B cell (primary cell): ENCODE results near the gene COL4A1. TPM values are rescaled to one million over a fixed set of nuclear protein-coding genes. Genes with fewer than 3 reads are reported as not detected.
"Not testable (repeated sequence)": the region's sequence is repeated elsewhere in the genome, so short reads cannot be mapped to it uniquely, and the experiment has no call there.

Source experiments
- ATAC-seq: fragments of 200-7000 bp; cut with Tn5 transposase; one replicate; pipeline ENCODE4 v1.10.0; 2021; ENCODE audit warnings: low read depth, mild to moderate bottlenecking, moderate number of reproducible peaks, moderate library complexity
- CTCF ChIA-PET: fragments of 350-600 bp; sonication (Branson Sonifier 250); formaldehyde crosslinking; loops from one replicate; lab custom pipeline; 2021; ENCODE audit warnings: antibody characterized with exemption, inconsistent platforms; lab: Charles Lee
- POLR2A ChIA-PET: fragments of 350-600 bp; sonication (Branson Sonifier 250); formaldehyde crosslinking; loops from one replicate; lab custom pipeline; 2021; ENCODE audit warnings: antibody characterized with exemption; lab: Charles Lee
- DNase-seq: peaks from one replicate; pipeline ENCODE4 v3.0.0; 2013
- H2AFZ ChIP-seq: 2 replicates; pipeline ENCODE4 v1.6.1; 2012; ENCODE audit warnings: mild to moderate bottlenecking, low read depth, low read length; ENCODE audit not compliant: insufficient read depth, poor library complexity, severe bottlenecking
- H3K27ac ChIP-seq, 2 donors: 1 replicate in 1 of 2; 2 replicates in 1 of 2; pipeline ENCODE4 v1.5.1; 2012 to 2013; ENCODE audit warnings: low read length in 2 of 2, mild to moderate bottlenecking in 2 of 2, moderate library complexity in 1 of 2
- H3K27me3 ChIP-seq, 4 experiments: fragments of 200-600 bp in 1 of 4; sonication (generic) in 1 of 4; replicated peaks in 1 of 4; 1 replicate in 2 of 4; 2 replicates in 2 of 4; pipeline versions ENCODE4 v1.6.1 to v1.7.0; 2013 to 2016; ENCODE audit warnings: low read length in 3 of 4, mild to moderate bottlenecking in 2 of 4, mixed read lengths in 1 of 4, moderate library complexity in 1 of 4; ENCODE audit not compliant: insufficient read depth in 4 of 4, control insufficient read depth in 3 of 4; ENCODE audit errors: control extremely low read depth in 1 of 4
- H3K36me3 ChIP-seq, 2 experiments: replicated peaks in 1 of 2; 1 replicate in 1 of 2; 2 replicates in 1 of 2; pipeline versions ENCODE4 v1.6.1 to v1.7.1; 2013; ENCODE audit warnings: low read length in 1 of 2; ENCODE audit not compliant: insufficient read depth in 2 of 2, control insufficient read depth in 1 of 2; ENCODE audit errors: control extremely low read depth in 1 of 2, extremely low read depth in 1 of 2
- H3K4me1 ChIP-seq, 2 donors: fragments of 200-600 bp in 1 of 2; sonication (generic) in 1 of 2; 1 replicate in 1 of 2; 2 replicates in 1 of 2; pipeline versions ENCODE4 v1.5.1 to v1.6.1; 2013 to 2017; ENCODE audit warnings: low read length in 2 of 2; ENCODE audit not compliant: control insufficient read depth in 2 of 2, insufficient read depth in 2 of 2
- H3K4me2 ChIP-seq: replicated peaks from 2 replicates; pipeline ENCODE3; 2012; ENCODE audit warnings: mild to moderate bottlenecking, low read depth, low read length; ENCODE audit not compliant: poor library complexity, severe bottlenecking
- H3K4me3 ChIP-seq, 5 experiments: fragments of 200-600 bp in 1 of 5; sonication (generic) in 1 of 5; 1 replicate in 3 of 5; 2 replicates in 2 of 5; pipeline versions ENCODE4 v1.5.1 to v1.7.0; 2011 to 2016; ENCODE audit warnings: low read length in 4 of 5, mild to moderate bottlenecking in 4 of 5, low read depth in 2 of 5, control low read depth in 1 of 5, moderate library complexity in 1 of 5; ENCODE audit not compliant: insufficient read depth in 1 of 5; ENCODE audit errors: control extremely low read depth in 1 of 5, extremely low read depth in 1 of 5
- H3K79me2 ChIP-seq: fragments of 200-600 bp; sonication (generic); one replicate; pipeline ENCODE4 v1.6.0; 2016; ENCODE audit warnings: low read length; ENCODE audit not compliant: control insufficient read depth, insufficient read depth
- H3K9ac ChIP-seq: fragments of 200-600 bp; sonication (generic); 2 replicates; pipeline ENCODE4 v1.6.1; 2017; ENCODE audit warnings: mild to moderate bottlenecking, low read length, moderate library complexity
- H3K9me3 ChIP-seq, 3 donors: one replicate each; pipeline versions ENCODE4 v1.6.1 to v1.7.1; 2013; ENCODE audit warnings: low read length in 2 of 3; ENCODE audit not compliant: control insufficient read depth in 2 of 3, insufficient read depth in 1 of 3; ENCODE audit errors: control extremely low read depth in 1 of 3
- H4K20me1 ChIP-seq: 2 replicates; pipeline ENCODE4 v1.6.0; 2012; ENCODE audit warnings: mild to moderate bottlenecking, low read length; ENCODE audit not compliant: insufficient read depth, control insufficient read depth, poor library complexity, severe bottlenecking
- H3K27ac Mint-ChIP-seq: one replicate; pipeline ENCODE4 v1.8.0; 2021; ENCODE audit warnings: mixed read lengths
- H3K27me3 Mint-ChIP-seq: one replicate; pipeline ENCODE4 v1.8.0; 2021; ENCODE audit warnings: mixed read lengths
- H3K4me1 Mint-ChIP-seq: one replicate; pipeline ENCODE4 v1.8.0; 2021; ENCODE audit warnings: mixed read lengths
- H3K4me3 Mint-ChIP-seq: one replicate; pipeline ENCODE4 v1.8.0; 2021; ENCODE audit warnings: mixed read lengths
- H3K9me3 Mint-ChIP-seq: one replicate; pipeline ENCODE4 v1.8.0; 2022; ENCODE audit warnings: mixed read lengths; ENCODE audit not compliant: insufficient read depth
- CTCF ChIP-seq: fragments of 200-600 bp; IDR thresholded peaks from one replicate; pipeline ENCODE4 v1.8.0; 2022; ENCODE audit warnings: antibody characterized with exemption, mild to moderate bottlenecking
- EZH2 ChIP-seq: IDR thresholded peaks from 2 replicates; pipeline ENCODE4 v1.6.1; 2012; ENCODE audit warnings: borderline replicate concordance, low read depth, mild to moderate bottlenecking, moderate library complexity, low read length; ENCODE audit not compliant: insufficient read depth, poor library complexity, severe bottlenecking
- WGBS: methylation state at CpG from one replicate; pipeline ENCODE4 v1.1.5; 2013; ENCODE audit warnings: missing lambda C conversion rate; ENCODE audit not compliant: insufficient coverage; 5-methylcytosine and 5-hydroxymethylcytosine counted together
- intact Hi-C: fragments of 100-400 bp; cut with micrococcal nuclease; formaldehyde crosslinking; loops from one replicate; pipeline ENCODE4 v1.10.0; 2022
- polyA plus RNA-seq: library from polyadenylated mRNA; depleted of rRNA; stranded (reverse); fragments of >200 nt; gene quantifications from 2 replicates; pipeline ENCODE4 v1.2.3, GENCODE V29; 2012
- total RNA-seq, 2 donors: library from RNA; stranded (reverse); fragments of 120-200 nt in 1 of 2; gene quantifications; 1 replicate in 1 of 2; 2 replicates in 1 of 2; pipeline versions ENCODE4 v1.2.3 to v1.2.4, GENCODE V29; 2013 to 2022

The COL4A1 gene
- total and polyA plus RNA-seq, 2 donors (not counting 1 experiment from before 2014, with no cell fraction given): not detected

- Histone ChIP-seq H3K27me3 (peaks cover 0 to 3% (median 0%) of the 10 kb centered on the region in 4 experiments), H3K27ac (no peak overlapping the region), H3K36me3 (no peaks in the 10 kb centered on the region), H3K4me1 (no peaks in the 10 kb centered on the region), H3K9me3 (peaks cover 0 to 8% (median 0%) of the 10 kb centered on the region in 3 donors), H2AFZ (no peak overlapping the region), H3K4me3 (no peak overlapping the region), H3K79me2 (no peaks in the 10 kb centered on the region), H3K4me2 (no peak overlapping the region), H4K20me1 (no peaks in the 10 kb centered on the region), H3K9ac (no peak overlapping the region)
- ATAC-seq: no peak
- 87% methylated on average over 7 of the region's 7 CpGs for WGBS
- intact Hi-C loops: no loop called here
- Mint-ChIP-seq H3K27ac (no peak overlapping the region), H3K27me3 (peaks cover 32% of the 10 kb centered on the region), H3K4me3 (no peak overlapping the region), H3K9me3 (no peaks in the 10 kb centered on the region), H3K4me1 (no peaks in the 10 kb centered on the region)
- TF ChIP-seq CTCF (no peak), EZH2 (no peak)
- ChIA-PET POLR2A (no interaction called here), CTCF (no interaction called here)
- no peak for DNase-seq
Observed at GRCh38 chr13:110322828-110323171, 15.8 kb upstream of the COL4A1 start.

GRCh38 chr13:110322126-110322827 lies 15.3 kb upstream of the COL4A1 start:
- Histone ChIP-seq H3K79me2 (no peaks in the 10 kb centered on the region), H3K4me3 (no peak overlapping the region), H3K27ac (no peak overlapping the region), H3K9me3 (peaks cover 0 to 8% (median 0%) of the 10 kb centered on the region in 3 donors), H2AFZ (no peak overlapping the region), H4K20me1 (no peaks in the 10 kb centered on the region), H3K4me1 (no peaks in the 10 kb centered on the region), H3K36me3 (no peaks in the 10 kb centered on the region), H3K4me2 (no peak overlapping the region), H3K27me3 (peaks cover 0 to 3% (median 0%) of the 10 kb centered on the region in 4 experiments), H3K9ac (no peak overlapping the region)
- 82% methylated on average over 12 of the region's 16 CpGs for WGBS
- H3K27ac Mint-ChIP-seq: no peak overlapping the region
- ATAC-seq: no peak
- no peaks in the 10 kb centered on the region for H3K4me1 Mint-ChIP-seq
- no peak for TF ChIP-seq CTCF
- TF ChIP-seq EZH2: no peak
- ChIA-PET CTCF (no interaction called here), POLR2A (no interaction called here)
- peaks cover 31% of the 10 kb centered on the region for H3K27me3 Mint-ChIP-seq
- no peaks in the 10 kb centered on the region for H3K9me3 Mint-ChIP-seq
- intact Hi-C loops: no loop called here
- no peak for DNase-seq
- H3K4me3 Mint-ChIP-seq: no peak overlapping the region

DNA sequence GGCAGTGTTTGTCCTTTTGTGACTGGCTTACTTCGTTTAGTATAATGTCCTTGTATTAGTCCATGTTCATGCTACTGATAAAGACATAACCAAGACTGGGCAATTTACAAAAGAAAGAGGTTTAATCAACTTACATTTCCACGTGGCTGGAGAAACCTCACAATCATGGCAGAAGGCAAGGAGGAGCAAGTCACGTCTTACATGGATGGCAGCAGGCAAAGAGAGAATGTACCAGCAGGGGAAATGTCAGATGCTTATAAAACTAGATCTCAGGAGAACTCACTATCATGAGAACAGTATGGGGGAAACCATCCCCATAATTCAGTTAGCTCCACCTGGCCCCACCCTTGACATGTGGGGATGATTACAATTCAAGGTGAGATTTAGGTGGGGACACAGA lies 14.6 kb upstream of the COL4A1 start:
- POLR2A ChIA-PET, H3K36me3 ChIP-seq, H3K9ac ChIP-seq, H3K4me2 ChIP-seq, ATAC-seq, H3K4me1 ChIP-seq, H3K79me2 ChIP-seq, H3K9me3 ChIP-seq, H3K27me3 ChIP-seq, DNase-seq, H3K4me3 Mint-ChIP-seq, H3K27ac ChIP-seq, H4K20me1 ChIP-seq, H3K4me3 ChIP-seq, H3K9me3 Mint-ChIP-seq, CTCF ChIA-PET, H2AFZ ChIP-seq, intact Hi-C loops, H3K4me1 Mint-ChIP-seq, H3K27ac Mint-ChIP-seq: not testable (repeated sequence)
- H3K27me3 Mint-ChIP-seq: peaks cover 29% of the 10 kb centered on the region
- WGBS: 100% methylated on average over 2 of the region's 3 CpGs
